A549 (cell line): ENCODE results near the gene PEX3. TPM values are rescaled to one million over a fixed set of nuclear protein-coding genes. Genes with fewer than 3 reads are reported as not detected.

Experiments
- ATAC-seq, 2 experiments: fragments of 200-7000 bp in 1 of 2; fragments of >200 bp in 1 of 2; cut with Nextera tagmentation in 1 of 2; cut with Tn5 transposase in 1 of 2; 3 replicates each; pipeline versions ENCODE4 v1.8.0 to v1.9.1; 2018 to 2020; ENCODE audit warnings: mild to moderate bottlenecking in 1 of 2, moderate library complexity in 1 of 2
- CTCF ChIA-PET: fragments of 300-600 bp; sonication (Branson Sonifier 250); formaldehyde crosslinking; extraction: SDS; loops from one replicate; lab custom pipeline; 2021; ENCODE audit warnings: antibody characterized with exemption, inconsistent platforms; lab: Yijun Ruan, JAX
- POLR2A ChIA-PET: fragments of 350-600 bp; formaldehyde crosslinking; extraction: SDS; loops from one replicate; lab custom pipeline; 2021; ENCODE audit warnings: antibody characterized with exemption, inconsistent platforms; lab: Yijun Ruan, JAX
- DNase-seq, 2 experiments: peaks; one replicate each; pipeline versions ENCODE4 v3.0.0 to v3.0.0-alpha.2; 2011 to 2016; ENCODE audit warnings: low read depth in 1 of 2, low spot score in 1 of 2
- FAIRE-seq: peaks from 2 replicates; lab custom pipeline; 2011; peaks lifted over from hg19 to GRCh38; lab: Jason Lieb, UNC
- H3K27ac ChIP-seq, 2 experiments: fragments of >200 bp; sonication (Bioruptor Twin); formaldehyde crosslinking; 3 replicates each; pipeline ENCODE4 v1.5.1; 2016 to 2017
- H3K4me1 ChIP-seq: fragments of >200 bp; sonication (Bioruptor Twin); formaldehyde crosslinking; 3 replicates; pipeline ENCODE4 v1.6.1; 2016
- H3K4me2 ChIP-seq: fragments of >200 bp; sonication (Bioruptor Twin); formaldehyde crosslinking; 3 replicates; pipeline ENCODE4 v1.6.1; 2016
- H3K4me3 ChIP-seq: fragments of >200 bp; sonication (Bioruptor Twin); formaldehyde crosslinking; 3 replicates; pipeline ENCODE4 v1.5.1; 2016
- H3K9me3 ChIP-seq: fragments of >200 bp; sonication (Bioruptor Twin); formaldehyde crosslinking; 3 replicates; pipeline ENCODE4 v1.6.1; 2016
- BCL3 ChIP-seq: fragments of >200 bp; sonication (Bioruptor Twin); formaldehyde crosslinking; IDR thresholded peaks from 3 replicates; pipeline ENCODE4 v1.6.1; 2016
- CEBPB ChIP-seq, 2 experiments: fragments of >200 bp in 1 of 2; sonication (Bioruptor Twin) in 1 of 2; formaldehyde crosslinking in 1 of 2; IDR thresholded peaks; 2 replicates each; pipeline ENCODE4 v1.6.1; 2012 to 2016
- CHD2 ChIP-seq: fragments of 150-350 bp; IDR thresholded peaks from 2 replicates; pipeline ENCODE4 v1.6.1; 2014; ENCODE audit warnings: low read length; ENCODE audit not compliant: partially characterized antibody
- CTCF ChIP-seq: fragments of >200 bp; sonication (Bioruptor Twin); formaldehyde crosslinking; IDR thresholded peaks from 3 replicates; pipeline ENCODE4 v1.5.1; 2016
- EHF ChIP-seq: fragments of 250-450 bp; sonication (Bioruptor Pico); IDR thresholded peaks from 2 replicates; pipeline ENCODE4 v1.5.0; 2020; ENCODE audit warnings: mild to moderate bottlenecking
- EHMT2 ChIP-seq: fragments of 200-600 bp; sonication (generic); IDR thresholded peaks from 2 replicates; pipeline ENCODE4 v1.6.1; 2016; ENCODE audit warnings: antibody characterized with exemption, low read depth, mild to moderate bottlenecking, moderate library complexity
- ESRRA ChIP-seq: fragments of 150-350 bp; IDR thresholded peaks from 2 replicates; pipeline ENCODE4 v1.6.1; 2014; ENCODE audit warnings: mild to moderate bottlenecking, low read length, borderline replicate concordance
- FOSB ChIP-seq: fragments of 250-450 bp; sonication (Bioruptor Pico); IDR thresholded peaks from 2 replicates; pipeline ENCODE4 v1.5.0; 2020; ENCODE audit warnings: mild to moderate bottlenecking, moderate library complexity
- FOSL2 ChIP-seq, 2 experiments: fragments of 450-650 bp in 1 of 2; fragments of >200 bp in 1 of 2; sonication (Bioruptor Twin) in 1 of 2; formaldehyde crosslinking; IDR thresholded peaks; 2 replicates each; pipeline versions ENCODE4 v1.5.0 to v1.6.1; 2016 to 2020; ENCODE audit warnings: mild to moderate bottlenecking in 1 of 2, moderate library complexity in 1 of 2
- HOXB5 ChIP-seq: fragments of 250-450 bp; sonication (Bioruptor Pico); IDR thresholded peaks from 2 replicates; pipeline ENCODE4 v1.5.0; 2020; ENCODE audit warnings: mild to moderate bottlenecking, moderate library complexity
- JUNB ChIP-seq: fragments of >200 bp; sonication (Bioruptor Twin); formaldehyde crosslinking; IDR thresholded peaks from 2 replicates; pipeline ENCODE4 v1.6.1; 2016
- KDM5A ChIP-seq: fragments of 200-600 bp; sonication (generic); IDR thresholded peaks from 2 replicates; pipeline ENCODE4 v1.6.1; 2016; ENCODE audit warnings: antibody characterized with exemption, mild to moderate bottlenecking
- MAZ ChIP-seq: fragments of 150-350 bp; IDR thresholded peaks from 2 replicates; pipeline ENCODE4 v1.6.1; 2014; ENCODE audit warnings: antibody characterized with exemption, low read depth, low read length, borderline replicate concordance
- NPAS2 ChIP-seq: fragments of 250-450 bp; sonication (Bioruptor Pico); IDR thresholded peaks from 2 replicates; pipeline ENCODE4 v1.8.0; 2022; ENCODE audit warnings: mild to moderate bottlenecking, moderate library complexity, borderline replicate concordance
- NR3C1 ChIP-seq: fragments of >200 bp; sonication (Bioruptor Twin); formaldehyde crosslinking; IDR thresholded peaks from 3 replicates; pipeline ENCODE4 v1.6.1; 2017
- RAD21 ChIP-seq, 2 experiments: fragments of >200 bp in 1 of 2; sonication (Bioruptor Twin) in 1 of 2; formaldehyde crosslinking in 1 of 2; IDR thresholded peaks in 1 of 2; conservative IDR thresholded peaks in 1 of 2; 2 replicates in 1 of 2; 3 replicates in 1 of 2; pipeline ENCODE4 v1.6.1; 2012 to 2018; ENCODE audit warnings: inconsistent platforms in 1 of 2
- RCOR1 ChIP-seq: fragments of 150-350 bp; IDR thresholded peaks from 2 replicates; pipeline ENCODE4 v1.6.1; 2014; ENCODE audit warnings: antibody characterized with exemption, low read length, low read depth
- RNF2 ChIP-seq: fragments of 200-600 bp; sonication (generic); IDR thresholded peaks from 2 replicates; pipeline ENCODE4 v1.6.1; 2016; ENCODE audit warnings: low read depth, mild to moderate bottlenecking, antibody characterized with exemption, moderate library complexity, borderline replicate concordance
- SMC3 ChIP-seq: fragments of >200 bp; sonication (Bioruptor Twin); formaldehyde crosslinking; IDR thresholded peaks from 3 replicates; pipeline ENCODE4 v1.6.1; 2018; ENCODE audit warnings: inconsistent platforms
- TP53 ChIP-seq: fragments of 250-450 bp; sonication (Bioruptor Pico); IDR thresholded peaks from 2 replicates; pipeline ENCODE4 v1.5.0; 2021; ENCODE audit warnings: mild to moderate bottlenecking, moderate library complexity
- USF2 ChIP-seq: fragments of 450-650 bp; IDR thresholded peaks from 2 replicates; pipeline ENCODE4 v1.6.1; 2014; ENCODE audit warnings: antibody characterized with exemption
- WGBS: methylation state at CpG from one replicate; pipeline ENCODE4 v1.1.6; 2017; ENCODE audit errors: missing lambda C conversion rate; 5-methylcytosine and 5-hydroxymethylcytosine counted together
- polyA plus RNA-seq, 4 experiments: library from polyadenylated mRNA; depleted of rRNA in 3 of 4; stranded (reverse); fragments of >200 nt; fragmentation: RNase III in 1 of 4; extraction: RNeasy Plus Mini Kit Qiagen cat#74134 plus additional on column Dnase treatment in 1 of 4; gene quantifications; 2 replicates in 3 of 4; 3 replicates in 1 of 4; pipeline ENCODE4 v1.2.3, GENCODE V29; 2011 to 2017

The PEX3 gene
- polyA plus RNA-seq, 2 of the 4 experiments (the other 2 are of a cell fraction) = 15.1 to 25.9 TPM

GRCh38 chr6:143513410-143513809, 62.8 kb downstream of the PEX3 start:
- POLR2A ChIA-PET = no interaction called here
- H3K9me3 ChIP-seq = no peaks in the 10 kb centered on the region

GRCh38 chr6:143515061-143515760, 64.6 kb downstream of the PEX3 start:
- H3K4me2 ChIP-seq = no peak overlapping the region
- WGBS = 83% methylated on average over 11 of the region's 12 CpGs
- ChIA-PET POLR2A (interaction anchor here (0.6 kb wide), 1 partner anchor 11 kb away, joined by 3 read pairs; no protein-coding TSS in a partner anchor), CTCF (no interaction called here)
- DNase-seq = no peak
- no peak for FAIRE-seq
- TF ChIP-seq RNF2 (no peak), NPAS2 (CRISPR knock-in tag) (no peak)
- H3K27ac ChIP-seq = no peak overlapping the region
- no peak overlapping the region for H3K4me3 ChIP-seq
- no peak for ATAC-seq
- no peaks in the 10 kb centered on the region for H3K9me3 ChIP-seq
- peaks cover 7% of the 10 kb centered on the region; the same call in 2 of the 3 replicates for H3K4me1 ChIP-seq

More at GRCh38 chr6:143513410-143513809, 62.8 kb downstream of the PEX3 start:
- no peak overlapping the region for H3K4me3 ChIP-seq
- peak in 1 of 2 experiments; percentile 18 for DNase-seq
- CTCF ChIA-PET = interaction anchor here (0.7 to 1.6 kb wide), 6 partner anchors 9 to 42 kb away, joined by 3 to 4 read pairs (median 3); no protein-coding TSS in a partner anchor
- WGBS = 44% methylated on average over 2 of the region's 4 CpGs
- no peak for ATAC-seq
- H3K4me2 ChIP-seq = no peak overlapping the region
- FAIRE-seq = no peak
- peaks cover 15% of the 10 kb centered on the region; the same call in 2 of the 3 replicates for H3K4me1 ChIP-seq
- H3K27ac ChIP-seq = no peak overlapping the region
- TF ChIP-seq RAD21 (conservative IDR thresholded peaks at IDR 0.05 in 1 of 2, IDR thresholded peaks at IDR 0.05 in 1 of 2) = peak; percentile 25 to 26; a peak in 1 of 5 replicates
- TF ChIP-seq SMC3 = 0 out of 3 replicates have a peak, but pooled peaks have one; percentile 13
- no peak for TF ChIP-seq MAZ
- peak; percentile 48 for TF ChIP-seq CTCF
- TF ChIP-seq JUNB = no peak

GRCh38 chr6:143515766-143516355, 65.3 kb downstream of the PEX3 start:
- no peak overlapping the region for H3K4me3 ChIP-seq
- H3K27ac ChIP-seq = no peak overlapping the region
- POLR2A ChIA-PET = no interaction called here
- no peak for DNase-seq
- 0 out of 3 replicates have a peak, but pooled peaks cover 5% of the 10 kb centered on the region for H3K4me1 ChIP-seq
- no peak for ATAC-seq
- TF ChIP-seq FOSB (CRISPR knock-in tag) = no peak
- no peak for TF ChIP-seq EHMT2
- TF ChIP-seq TP53 (CRISPR knock-in tag) = no peak
- no peak for TF ChIP-seq NR3C1
- TF ChIP-seq ESRRA = no peak
- TF ChIP-seq USF2 = no peak
- TF ChIP-seq RAD21 (conservative IDR thresholded peaks at IDR 0.05 in 1 of 2, IDR thresholded peaks at IDR 0.05 in 1 of 2) = no peak
- no peak for TF ChIP-seq HOXB5 (CRISPR knock-in tag)
- TF ChIP-seq BCL3 = no peak
- no peak for TF ChIP-seq FOSL2 (IDR thresholded peaks at IDR 0.05)
- no peak for TF ChIP-seq FOSL2 (CRISPR knock-in tag; IDR thresholded peaks at IDR 0.05)
- no peak for TF ChIP-seq CHD2
- TF ChIP-seq CEBPB (IDR thresholded peaks at IDR 0.05) = no peak
- no peak for TF ChIP-seq EHF (CRISPR knock-in tag)
- TF ChIP-seq NPAS2 (CRISPR knock-in tag) = no peak
- no peak for TF ChIP-seq RNF2
- no peak for TF ChIP-seq KDM5A
- no peak for TF ChIP-seq RCOR1
- TF ChIP-seq, all 56 proteins: peak for 0
- WGBS = 88% methylated on average over 7 of the region's 7 CpGs
- no peaks in the 10 kb centered on the region for H3K9me3 ChIP-seq
- no peak for FAIRE-seq
- no peak overlapping the region for H3K4me2 ChIP-seq
- CTCF ChIA-PET = no interaction called here
